Astrocyte of the hippocampus (primary cell): ENCODE measurements around the gene ZNF511.
A peak's percentile ranks its signal among the peaks of the same experiment; 100 is the strongest.

Experiments used
- DNase-seq: peaks from one replicate; pipeline ENCODE4 v3.0.0; 2011; ENCODE audit warnings: low read depth, low spot score

The ZNF511 gene

DNA sequence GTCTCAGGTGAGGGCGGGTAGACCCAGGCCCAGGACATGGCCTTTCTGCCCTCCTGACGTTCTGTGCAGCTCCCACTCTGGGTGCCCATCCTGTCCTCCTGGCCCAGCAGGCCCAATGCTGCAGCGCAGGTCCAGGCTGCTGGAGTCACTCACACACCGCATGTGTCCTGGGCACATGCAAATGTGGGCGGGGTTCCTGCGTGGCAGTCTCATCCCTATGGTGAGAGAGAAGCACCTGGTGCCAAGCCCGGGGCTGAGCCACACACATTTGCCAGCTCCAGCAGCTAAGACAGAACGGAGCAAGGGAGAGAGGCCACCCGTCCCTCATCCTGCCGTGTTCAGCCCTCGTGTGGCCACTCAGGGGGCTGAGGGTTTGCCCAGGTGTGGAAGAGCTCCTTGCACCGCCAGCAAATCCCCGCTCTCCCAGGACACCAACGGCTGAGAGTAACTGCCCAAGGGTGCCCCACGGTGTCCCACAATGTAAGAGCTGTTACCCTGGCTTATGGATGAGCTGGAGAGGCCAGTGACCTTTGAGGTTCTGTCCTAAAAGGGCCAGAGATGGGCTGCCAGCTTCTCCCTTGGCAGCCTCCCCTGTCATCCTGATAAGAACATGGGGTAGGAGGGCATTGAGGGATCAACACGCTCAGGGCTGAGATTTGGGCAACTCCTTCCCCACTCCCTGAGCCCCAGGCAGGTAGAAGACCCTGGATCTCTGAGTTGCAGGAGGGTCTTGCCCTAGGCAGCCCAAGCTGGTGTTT lies 44.7 kb downstream of the ZNF511 start:
- DNase-seq: no peak

DNA sequence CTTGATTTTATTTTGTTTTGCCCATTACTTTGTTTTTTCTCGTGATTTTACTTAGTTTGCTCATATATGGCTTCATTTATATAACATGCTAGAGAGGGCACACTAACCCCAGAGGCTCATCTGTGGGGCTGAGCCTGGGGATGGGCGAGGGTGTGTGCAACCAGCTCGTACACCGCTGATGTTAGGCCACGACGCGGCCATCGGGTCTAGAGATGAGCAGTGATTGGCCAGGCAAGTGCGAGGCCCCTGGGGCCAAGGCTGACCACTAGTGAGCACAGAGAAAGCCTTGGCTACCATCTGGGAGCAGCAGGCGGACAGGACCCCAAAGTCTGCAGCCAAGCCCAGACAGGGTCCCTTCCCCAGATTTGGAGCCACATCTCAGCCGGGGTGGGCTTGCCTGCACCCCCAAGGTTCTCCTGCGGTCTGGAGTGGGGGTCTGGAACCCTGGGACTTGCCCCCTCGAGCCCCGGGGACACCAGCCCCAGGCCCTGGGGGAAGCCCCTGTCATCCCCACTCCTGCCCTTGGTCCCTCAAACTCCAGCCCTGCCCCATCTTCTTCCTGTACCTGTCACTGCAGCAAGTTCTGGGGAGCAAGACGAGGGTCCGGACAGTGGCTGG lies 45.4 kb downstream of the ZNF511 start:
- DNase-seq: no peak

DNA sequence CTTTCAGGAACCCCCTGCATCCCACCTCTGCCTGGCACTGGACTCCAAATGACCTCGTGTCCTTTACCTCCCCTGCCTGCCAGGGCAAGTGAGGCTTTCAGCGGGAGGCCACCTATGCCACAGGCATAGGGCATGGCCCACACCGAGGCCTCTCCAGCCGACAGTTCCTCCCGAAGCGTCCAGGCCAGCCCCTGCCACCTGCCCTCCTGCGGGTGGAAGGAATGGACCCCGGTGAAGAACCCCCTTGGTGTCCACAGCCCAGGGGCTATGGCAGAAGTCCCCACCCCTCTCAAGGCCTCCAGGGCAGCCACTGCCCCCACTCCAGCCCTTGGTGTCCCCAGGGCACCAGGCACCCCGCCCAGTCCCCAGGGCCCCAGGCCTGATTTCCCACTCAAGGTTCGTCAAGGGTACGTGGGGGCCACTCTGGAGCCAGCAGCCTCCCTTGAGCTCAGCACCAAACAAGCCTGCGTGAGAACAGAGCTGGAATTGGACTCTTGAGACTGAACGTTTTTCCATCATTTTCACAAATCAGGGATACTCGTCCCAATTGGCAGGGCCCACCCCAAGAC lies 46.0 kb downstream of the ZNF511 start:
- DNase-seq: no peak

DNA sequence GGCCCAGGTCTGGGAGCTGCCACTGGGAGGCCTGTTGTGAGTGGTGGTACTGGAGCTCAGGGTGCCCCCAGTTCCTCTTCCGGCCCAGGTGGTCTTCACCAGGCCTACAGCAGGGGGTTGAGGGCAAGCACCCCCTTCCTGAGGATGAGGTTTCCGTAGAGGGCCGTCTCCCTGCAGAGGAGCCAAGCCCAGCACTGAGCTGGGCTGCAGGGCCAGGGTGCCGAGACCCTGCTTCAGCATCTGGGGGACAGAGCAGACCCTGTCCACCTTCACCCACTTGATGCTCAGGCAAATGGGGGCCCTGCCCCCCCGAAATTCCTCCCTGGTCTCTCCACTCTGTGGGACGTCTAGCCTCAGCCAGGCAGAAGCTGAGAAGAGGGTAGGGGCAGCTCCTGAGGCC lies 46.6 kb downstream of the ZNF511 start:
- no peak for DNase-seq

DNA sequence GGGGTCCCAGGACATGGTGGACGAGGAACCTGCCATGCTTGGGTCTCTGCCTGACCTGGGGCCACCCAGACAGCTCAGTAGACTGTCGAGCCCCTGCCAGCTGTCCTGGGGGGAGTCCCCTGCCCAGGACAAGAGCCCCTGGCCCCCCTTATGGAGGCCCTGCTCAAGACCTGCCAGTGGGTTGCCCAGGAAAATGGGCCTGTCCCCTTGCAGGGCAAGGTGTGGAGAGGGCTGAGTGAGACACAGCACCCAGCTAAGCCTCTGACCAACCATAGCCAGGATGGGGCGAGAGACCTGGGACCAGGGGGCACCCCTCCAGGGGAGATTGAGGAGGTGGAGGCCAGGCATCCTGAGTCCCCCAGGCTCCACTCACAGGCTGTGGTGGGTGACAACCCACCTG lies 47.3 kb downstream of the ZNF511 start:
- no peak for DNase-seq

DNA sequence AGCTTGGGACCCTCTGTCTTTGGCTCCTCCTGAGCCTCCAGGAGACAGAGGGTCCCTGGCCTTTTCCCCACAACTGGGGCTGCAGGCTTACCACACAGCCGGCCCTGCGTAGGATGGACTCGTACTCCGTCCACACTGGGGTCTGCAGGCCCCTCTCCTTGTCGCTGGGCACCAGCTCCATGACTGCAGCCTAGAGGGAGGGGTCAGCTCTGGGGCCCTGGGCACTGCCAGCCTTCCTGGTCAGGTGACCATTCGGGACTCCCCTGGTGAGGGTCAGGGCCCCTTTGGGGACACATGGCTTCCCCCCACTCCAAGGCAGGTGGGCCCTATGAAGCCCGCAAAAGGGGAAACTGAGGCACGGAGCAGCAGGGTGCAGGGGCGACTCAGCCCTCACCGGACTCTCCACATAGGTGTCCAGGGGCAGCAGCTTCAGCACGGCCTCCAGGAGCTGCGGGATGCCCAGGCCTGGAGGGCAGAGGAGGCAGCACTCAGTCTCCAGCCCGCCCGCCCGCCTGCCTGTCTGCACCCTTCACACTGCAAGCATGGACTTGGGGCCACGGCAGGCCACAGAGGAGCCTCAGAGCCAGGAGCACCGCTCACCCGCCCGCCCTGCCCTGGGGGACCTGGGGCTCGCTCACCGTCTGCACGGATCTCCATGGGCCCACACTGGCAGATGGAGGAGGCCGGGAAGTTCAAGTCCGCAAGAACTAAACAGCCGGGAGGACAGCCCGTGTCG lies 48.0 kb downstream of the ZNF511 start:
- DNase-seq: no peak

DNA sequence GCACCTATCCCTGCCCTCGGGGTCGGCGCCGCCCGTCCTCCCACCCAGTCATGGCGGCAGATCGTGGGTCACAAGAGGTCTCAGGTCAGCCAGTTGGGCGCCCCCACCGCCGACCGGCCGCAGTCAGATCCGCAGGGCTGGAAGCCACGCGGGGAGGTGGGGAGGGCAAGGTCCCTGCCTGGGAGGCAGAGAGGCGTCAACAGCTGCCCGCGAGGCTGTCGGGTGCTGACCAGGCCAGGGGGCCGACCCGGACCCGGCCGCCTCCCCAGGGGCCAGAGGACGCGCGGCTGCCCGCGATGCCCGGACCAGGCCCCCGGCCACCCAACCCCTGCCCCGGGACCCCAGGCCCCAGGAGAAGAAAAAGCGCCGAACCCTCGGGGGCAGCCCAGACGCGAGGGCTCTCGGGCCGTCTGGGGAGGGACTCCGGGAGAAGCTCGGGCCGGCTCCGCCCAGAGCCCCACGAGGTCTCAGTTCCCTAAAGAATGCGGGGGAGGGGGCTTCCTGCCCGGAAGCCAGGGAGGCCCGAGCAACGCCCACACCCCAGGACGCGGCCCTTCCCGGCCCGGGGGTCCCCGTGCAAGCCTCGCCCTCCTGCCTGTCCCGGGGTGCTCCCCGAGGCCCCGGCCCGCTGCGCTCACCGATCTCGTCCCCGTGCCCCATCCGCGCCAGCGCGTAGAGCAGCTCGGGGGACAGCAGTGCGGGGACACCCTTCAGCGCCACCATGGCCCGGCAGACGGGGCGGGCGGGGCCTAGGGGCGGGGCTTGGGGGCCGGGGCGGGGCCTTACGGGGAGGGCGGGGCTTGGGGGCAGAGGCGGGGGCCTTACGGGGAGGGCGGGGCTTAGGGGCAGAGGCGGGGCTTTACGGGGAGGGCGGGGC lies 48.8 kb downstream of the ZNF511 start, which contains the start of gene FUOM:
Gene FUOM, minus strand, starts transcription at position 735 of the 877 bp plus-strand sequence. Its CDS starts 12 bp downstream, at position 723.
- DNase-seq: peak; percentile 81

DNA sequence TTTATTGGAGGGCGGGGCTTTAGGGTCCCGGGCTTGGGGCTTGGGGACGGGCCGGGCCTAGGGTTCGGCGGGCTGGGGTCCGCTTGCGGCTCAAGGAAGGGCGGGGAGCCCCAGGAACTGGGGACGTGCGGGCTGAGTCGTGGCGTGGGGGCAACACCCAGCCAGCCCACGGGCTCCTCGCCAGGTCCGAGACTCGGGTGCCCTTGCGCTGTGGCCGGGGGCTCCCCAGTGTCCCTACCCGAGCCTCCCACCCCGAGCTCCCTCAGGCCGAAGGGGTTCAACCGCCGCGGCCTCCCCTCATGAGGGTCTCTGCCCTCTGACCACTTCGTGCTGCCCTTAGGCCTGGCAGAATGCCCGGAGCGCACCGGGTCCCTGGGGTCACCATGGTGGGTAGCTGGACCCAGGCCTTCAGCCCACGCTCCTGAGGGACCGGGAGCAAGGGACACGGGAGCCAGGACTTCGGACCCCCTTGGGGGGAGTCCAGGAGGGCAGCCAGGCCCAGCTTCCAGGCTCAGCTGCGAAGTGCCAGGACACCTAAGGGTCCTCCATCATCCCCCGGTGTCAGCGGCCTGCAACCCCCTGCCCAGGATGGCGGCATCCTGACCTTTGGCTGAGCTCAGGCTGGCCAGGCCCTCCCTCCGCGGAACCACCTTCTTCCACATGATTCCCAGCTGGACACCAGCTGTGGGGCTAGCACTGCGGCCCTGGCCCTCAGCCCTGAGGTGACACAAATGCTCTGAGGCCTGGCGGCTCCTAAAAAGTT lies 49.6 kb downstream of the ZNF511 start:
- DNase-seq: no peak

DNA sequence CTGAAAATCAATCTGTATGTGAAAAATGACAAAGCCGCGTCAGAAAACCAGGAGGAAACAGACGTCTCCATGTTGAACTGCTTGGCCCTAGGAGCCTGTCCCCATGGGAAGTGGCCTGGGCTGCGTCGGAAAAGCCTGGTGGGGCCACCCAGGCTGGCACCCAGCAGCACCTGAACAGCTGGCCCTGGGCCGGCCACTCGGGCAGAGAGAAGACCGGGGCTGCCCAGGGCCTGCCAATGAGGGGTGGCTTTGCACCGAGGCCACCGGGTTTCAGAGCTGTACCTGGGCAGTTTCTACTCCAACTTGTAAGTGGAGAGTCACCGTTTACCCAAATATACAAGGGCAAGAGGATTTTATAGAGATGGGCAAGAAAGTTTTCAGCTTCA lies 50.2 kb downstream of the ZNF511 start:
- no peak for DNase-seq

DNA sequence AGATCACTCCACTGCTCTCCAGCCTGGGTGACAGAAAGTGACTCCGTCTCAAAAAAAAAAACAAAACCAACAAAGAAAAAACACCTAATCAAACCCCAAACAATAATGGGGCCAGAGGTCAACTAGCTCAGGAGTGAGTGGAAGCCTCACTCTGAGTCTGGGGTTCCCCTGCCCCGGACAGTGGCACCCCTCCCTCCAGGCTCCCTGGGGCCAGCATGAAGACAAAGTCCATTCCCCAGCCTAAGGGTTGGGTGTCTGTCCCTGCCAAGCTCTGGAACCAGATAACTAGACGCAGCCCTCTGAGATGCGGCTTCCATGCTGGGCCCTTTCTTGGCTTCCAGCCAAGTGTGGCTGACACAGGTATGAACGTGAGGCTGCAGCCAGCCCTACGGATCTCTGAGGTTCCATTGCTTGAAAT lies 50.8 kb downstream of the ZNF511 start:
- peak; percentile 30 for DNase-seq

DNA sequence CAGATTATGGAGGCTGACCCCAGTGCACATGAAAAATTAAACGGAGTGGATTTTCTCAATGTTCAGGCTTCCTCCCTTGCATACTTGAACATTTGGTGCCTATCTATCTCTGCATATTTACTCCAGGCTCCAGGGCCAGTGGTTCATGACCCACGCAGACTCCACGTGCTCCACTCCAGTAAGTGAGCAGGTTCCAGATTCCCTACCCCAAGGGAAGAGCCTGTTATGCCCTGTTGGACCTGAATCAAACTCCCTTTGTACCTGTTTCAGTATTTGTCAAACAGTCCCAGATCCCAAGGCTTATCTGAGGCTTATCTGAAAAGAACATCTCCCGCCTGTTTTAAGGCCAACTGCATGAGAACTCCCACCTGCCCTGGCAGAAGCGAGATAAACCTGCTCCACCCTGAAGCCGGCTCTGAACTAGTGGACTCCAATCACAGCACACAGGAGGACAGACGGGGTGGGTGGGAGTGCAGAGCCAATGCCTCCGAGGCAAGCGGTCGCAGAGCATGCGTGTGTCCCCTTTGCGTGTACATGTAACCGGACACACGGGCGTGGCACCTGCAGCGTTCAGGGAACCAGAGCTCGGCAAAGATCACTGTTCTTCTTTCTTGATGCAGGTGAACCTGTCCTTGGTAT lies 51.4 kb downstream of the ZNF511 start:
- DNase-seq: no peak

DNA sequence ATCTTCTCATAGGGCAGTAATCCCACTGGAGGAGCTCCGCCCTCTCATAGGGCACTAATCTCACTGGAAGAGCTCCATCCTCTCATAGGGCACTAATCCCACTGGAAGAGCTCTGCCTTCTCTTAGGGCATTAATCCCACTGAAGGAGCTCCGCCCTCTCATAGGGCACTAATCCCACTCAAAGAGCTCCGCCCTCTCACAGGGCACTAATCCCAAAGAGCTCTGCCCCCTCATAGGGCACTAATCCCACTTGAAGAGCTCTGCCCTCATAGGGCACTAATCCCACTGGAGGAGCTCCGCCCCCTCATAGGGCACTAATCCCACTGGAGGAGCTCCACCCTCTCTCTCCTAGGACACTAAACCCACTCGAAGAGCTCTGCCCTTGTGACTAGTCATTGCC lies 52.5 kb downstream of the ZNF511 start:
- DNase-seq: no peak

DNA sequence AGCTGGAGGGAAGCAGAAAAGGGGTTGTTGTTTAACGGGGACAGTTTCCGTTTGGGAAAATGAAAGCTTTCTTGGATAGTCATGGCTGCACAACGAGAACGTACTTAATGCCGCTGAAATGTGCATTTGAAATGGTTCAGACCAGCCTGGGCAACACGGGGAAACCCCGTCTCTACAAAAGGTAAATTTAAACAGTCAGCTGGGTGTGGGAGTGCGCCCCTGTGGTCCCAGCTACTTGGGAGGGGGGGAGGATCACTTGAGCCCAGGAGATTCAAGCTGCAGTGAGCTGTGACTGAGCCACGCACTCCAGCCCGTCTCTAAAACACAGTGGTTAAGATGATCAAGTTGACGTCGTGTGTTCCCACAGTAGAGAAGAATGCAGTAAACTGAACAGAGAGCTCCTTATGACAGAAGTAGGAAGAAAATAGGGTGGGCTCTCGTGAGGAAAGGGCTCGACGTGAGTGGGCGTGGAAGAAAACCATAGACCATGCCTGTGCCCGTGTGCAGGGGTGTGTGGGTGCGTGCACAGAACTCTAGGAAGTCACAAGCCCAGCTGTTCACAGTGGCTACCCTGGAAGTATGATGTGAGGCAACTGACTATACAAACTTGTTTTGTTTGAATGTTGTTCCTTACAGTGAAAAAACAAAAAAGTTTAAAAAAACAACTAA lies 53.2 kb downstream of the ZNF511 start:
- no peak for DNase-seq
